ENCODE data around the gene RELL1.

RELL1 gene

GRCh38 chr4:37719021-37719420 lies 32.8 kb upstream of the RELL1 start:
- TF ChIP-seq CTCF (IDR thresholded peaks at IDR 0.05; ENCODE audit: control extremely low read depth, extremely low read depth, low read depth, missing control alignments): no peak
- ChIA-PET CTCF (no interaction called here), POLR2A (no interaction called here)
- DNase-seq (ENCODE audit: extremely low spot score): no peak

GRCh38 chr4:37717576-37717975 lies 31.4 kb upstream of the RELL1 start:
- TF ChIP-seq CTCF (IDR thresholded peaks at IDR 0.05; ENCODE audit: control extremely low read depth, extremely low read depth, low read depth, missing control alignments): no peak
- ChIA-PET CTCF (no interaction called here), POLR2A (no interaction called here)
- no peak for DNase-seq (ENCODE audit: extremely low spot score)

- DNase-seq (ENCODE audit: extremely low spot score): peak; percentile 46
- no peak for TF ChIP-seq CTCF (IDR thresholded peaks at IDR 0.05; ENCODE audit: control extremely low read depth, extremely low read depth, low read depth, missing control alignments)
- ChIA-PET POLR2A (no interaction called here), CTCF (interaction anchor here (0.8 to 1.7 kb wide), 2 partner anchors 16 to 263 kb away, joined by 3 to 6 read pairs; no protein-coding TSS in a partner anchor)
These were observed 29.8 kb upstream of the RELL1 start for GRCh38 chr4:37715889-37716402.

GRCh38 chr4:37710491-37710890 lies 24.3 kb upstream of the RELL1 start:
- no peak for TF ChIP-seq CTCF (IDR thresholded peaks at IDR 0.05; ENCODE audit: control extremely low read depth, extremely low read depth, low read depth, missing control alignments)
- no peak for DNase-seq (ENCODE audit: extremely low spot score)
- CTCF ChIA-PET: interaction anchor here (1.3 kb wide), 1 partner anchor 252 kb away, joined by 3 read pairs; no protein-coding TSS in a partner anchor
- POLR2A ChIA-PET: no interaction called here

- ChIA-PET POLR2A (no interaction called here), CTCF (interaction anchor here (0.9 to 1.4 kb wide), 4 partner anchors 12 to 49 kb away, joined by 3 to 4 read pairs (median 4); no protein-coding TSS in a partner anchor)
- TF ChIP-seq CTCF (IDR thresholded peaks at IDR 0.05; ENCODE audit: control extremely low read depth, extremely low read depth, low read depth, missing control alignments): no peak
- no peak for DNase-seq (ENCODE audit: extremely low spot score)
These were observed 19.9 kb upstream of the RELL1 start for GRCh38 chr4:37706032-37706431.

GRCh38 chr4:37705571-37705970 lies 19.4 kb upstream of the RELL1 start:
- DNase-seq (ENCODE audit: extremely low spot score): no peak
- TF ChIP-seq CTCF (IDR thresholded peaks at IDR 0.05; ENCODE audit: control extremely low read depth, extremely low read depth, low read depth, missing control alignments): no peak
- POLR2A ChIA-PET: no interaction called here
- CTCF ChIA-PET: interaction anchor here (0.9 to 1.4 kb wide), 4 partner anchors 23 to 54 kb away, joined by 3 to 4 read pairs (median 4); no protein-coding TSS in a partner anchor
